Measurements from ENCODE around the gene BIRC2. TPM values are rescaled to one million over a fixed set of nuclear protein-coding genes. Genes with fewer than 3 reads are reported as not detected.

BIRC2 gene
- total RNA-seq, 1 donor from 2014 or later: 34.9 TPM

Other genes with a start within 250 kb of the BIRC2 start
- not detected in 2 replicates for gene YAP1, start 236.8 kb upstream of the BIRC2 start, total RNA-seq
- 236 and 270 TPM in 2 replicates for gene BIRC3, start 29.7 kb upstream of the BIRC2 start, total RNA-seq
- 182 and 191 TPM in 2 replicates for gene TMEM123, start 105.6 kb downstream of the BIRC2 start, total RNA-seq
- gene MMP7, start 183.5 kb downstream of the BIRC2 start, total RNA-seq: not detected in 2 replicates